Erythroblast (primary cell): ENCODE results near the gene SMC1B.
"Not testable (repeated sequence)": the region's sequence is repeated elsewhere in the genome, so short reads cannot be mapped to it uniquely, and the experiment has no call there.

Experiments used
- GATA1 ChIP-seq: IDR thresholded peaks from 2 replicates; pipeline ENCODE4 v1.6.1; 2011; ENCODE audit warnings: low read depth, mild to moderate bottlenecking, control low read depth, low read length, moderate library complexity
- POLR2A ChIP-seq: IDR thresholded peaks from 2 replicates; pipeline ENCODE4 v1.6.1; 2011; ENCODE audit warnings: mild to moderate bottlenecking, low read length

DNA sequence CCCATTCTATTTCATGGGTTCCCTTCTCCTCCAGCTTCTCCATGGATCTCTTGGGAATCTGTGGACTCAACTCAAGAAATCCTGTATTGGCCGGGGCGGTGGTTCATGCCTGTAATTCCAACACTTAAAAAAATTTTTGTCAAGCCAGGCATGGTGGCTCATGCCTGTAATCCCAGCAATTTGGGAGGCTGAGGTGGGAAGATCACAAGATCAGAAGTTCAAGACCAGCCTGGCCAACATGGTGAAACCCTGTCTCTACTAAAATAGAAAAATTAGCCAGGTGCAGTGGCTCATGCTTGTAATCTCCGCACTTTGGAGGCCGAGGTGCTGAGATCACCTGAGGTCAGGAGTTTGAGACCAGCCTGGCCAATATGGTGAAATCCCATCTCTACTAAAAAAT is 34.2 kb upstream of the SMC1B start:
- not testable (repeated sequence) for TF ChIP-seq POLR2A, GATA1
